ENCODE data around the gene ZSCAN29. TPM values are rescaled to one million over a fixed set of nuclear protein-coding genes. Genes with fewer than 3 reads are reported as not detected.

Gene ZSCAN29
- polyA plus RNA-seq, 1 of the 3 experiments (the other 2 are of a cell fraction): 5.7 TPM

- Histone ChIP-seq H2AFZ (ENCODE audit: low read depth) (no peak overlapping the region), H3K4me2 (no peak overlapping the region), H4K20me1 (ENCODE audit: insufficient read depth) (no peaks in the 10 kb centered on the region), H3K79me2 (ENCODE audit: insufficient read depth) (no peaks in the 10 kb centered on the region), H3K4me1 (ENCODE audit: control insufficient read depth in 1 of 2, insufficient read depth in 2 of 2, low read depth in 1 of 2, low read length in 1 of 2) (no peaks in the 10 kb centered on the region), H3F3A (replicated peaks; ENCODE audit: insufficient read depth) (no peaks in the 10 kb centered on the region), H3K9me2 (no peaks in the 10 kb centered on the region), H3K27ac (ENCODE audit: low read depth in 2 of 2, low read length in 1 of 2) (no peak overlapping the region), H3K36me3 (replicated peaks in 1 of 2; ENCODE audit: control insufficient read depth in 1 of 2, insufficient read depth in 2 of 2, low read length in 1 of 2) (no peaks in the 10 kb centered on the region), H3K9me3 (no peaks in the 10 kb centered on the region), H3K27me3 (ENCODE audit: insufficient read depth) (peaks cover 8% of the 10 kb centered on the region; the same call in 1 of the 2 replicates), H3K4me3 (ENCODE audit: low read depth in 2 of 2, low read length in 1 of 2) (no peak overlapping the region), H3K9ac (no peak overlapping the region)
- CTCF ChIA-PET: no interaction called here
- TF ChIP-seq RFX5 (IDR thresholded peaks at IDR 0.05; ENCODE audit: low read length) (no peak), YY1 (IDR thresholded peaks at IDR 0.05; ENCODE audit: low read depth) (no peak), MXI1 (IDR thresholded peaks at IDR 0.05; ENCODE audit: low read depth, low read length) (no peak), FOXJ3 (CRISPR knock-in tag; IDR thresholded peaks at IDR 0.05) (no peak), IRF3 (IDR thresholded peaks at IDR 0.05; ENCODE audit: low read depth, low read length) (no peak), RCOR1 (IDR thresholded peaks at IDR 0.05; ENCODE audit: low read length) (no peak)
- TF ChIP-seq, protein P1, sequence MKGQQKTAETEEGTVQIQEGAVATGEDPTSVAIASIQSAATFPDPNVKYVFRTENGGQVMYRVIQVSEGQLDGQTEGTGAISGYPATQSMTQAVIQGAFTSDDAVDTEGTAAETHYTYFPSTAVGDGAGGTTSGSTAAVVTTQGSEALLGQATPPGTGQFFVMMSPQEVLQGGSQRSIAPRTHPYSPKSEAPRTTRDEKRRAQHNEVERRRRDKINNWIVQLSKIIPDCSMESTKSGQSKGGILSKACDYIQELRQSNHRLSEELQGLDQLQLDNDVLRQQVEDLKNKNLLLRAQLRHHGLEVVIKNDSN (IDR thresholded peaks at IDR 0.05; ENCODE audit: borderline replicate concordance, low read depth): no peak
- no peak for DNase-seq
- POLR2A ChIA-PET: no interaction called here
- 53% methylated on average over 6 of the region's 6 CpGs for WGBS (ENCODE audit: low lambda C conversion rate)
Observed at GRCh38 chr15:43316016-43316970, 54.5 kb downstream of the ZSCAN29 start.

DNA sequence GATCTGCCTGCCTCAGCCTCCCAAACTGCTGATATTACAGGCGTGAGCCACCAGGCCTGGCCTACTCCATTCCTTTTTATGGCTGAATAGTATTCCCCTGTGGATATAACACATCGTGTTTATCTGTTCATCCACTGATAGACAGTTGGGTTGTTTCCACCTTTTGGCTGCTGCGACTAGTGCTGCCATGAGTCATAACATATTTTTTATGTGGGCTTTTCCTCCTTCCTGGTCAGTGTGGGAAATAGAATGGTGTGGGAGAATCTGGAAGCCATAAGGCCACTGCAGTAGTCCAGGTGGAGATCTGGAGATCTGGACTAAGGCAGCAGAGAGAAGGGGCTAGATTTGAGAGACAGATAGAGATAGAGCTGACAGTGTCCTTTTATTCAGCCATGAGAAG is 56.7 kb downstream of the ZSCAN29 start:
- CTCF ChIA-PET: no interaction called here
- TF ChIP-seq, protein P2, sequence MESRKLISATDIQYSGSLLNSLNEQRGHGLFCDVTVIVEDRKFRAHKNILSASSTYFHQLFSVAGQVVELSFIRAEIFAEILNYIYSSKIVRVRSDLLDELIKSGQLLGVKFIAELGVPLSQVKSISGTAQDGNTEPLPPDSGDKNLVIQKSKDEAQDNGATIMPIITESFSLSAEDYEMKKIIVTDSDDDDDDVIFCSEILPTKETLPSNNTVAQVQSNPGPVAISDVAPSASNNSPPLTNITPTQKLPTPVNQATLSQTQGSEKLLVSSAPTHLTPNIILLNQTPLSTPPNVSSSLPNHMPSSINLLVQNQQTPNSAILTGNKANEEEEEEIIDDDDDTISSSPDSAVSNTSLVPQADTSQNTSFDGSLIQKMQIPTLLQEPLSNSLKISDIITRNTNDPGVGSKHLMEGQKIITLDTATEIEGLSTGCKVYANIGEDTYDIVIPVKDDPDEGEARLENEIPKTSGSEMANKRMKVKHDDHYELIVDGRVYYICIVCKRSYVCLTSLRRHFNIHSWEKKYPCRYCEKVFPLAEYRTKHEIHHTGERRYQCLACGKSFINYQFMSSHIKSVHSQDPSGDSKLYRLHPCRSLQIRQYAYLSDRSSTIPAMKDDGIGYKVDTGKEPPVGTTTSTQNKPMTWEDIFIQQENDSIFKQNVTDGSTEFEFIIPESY (IDR thresholded peaks at IDR 0.05; ENCODE audit: borderline replicate concordance, low read depth): no peak
- TF ChIP-seq FOXJ3 (CRISPR knock-in tag; IDR thresholded peaks at IDR 0.05) (no peak), NFIC (IDR thresholded peaks at IDR 0.05; ENCODE audit: borderline replicate concordance) (no peak), IRF3 (IDR thresholded peaks at IDR 0.05; ENCODE audit: low read depth, low read length) (no peak), RXRA (IDR thresholded peaks at IDR 0.05; ENCODE audit: borderline replicate concordance, low read depth) (no peak), RFX5 (IDR thresholded peaks at IDR 0.05; ENCODE audit: low read length) (no peak), JUND (IDR thresholded peaks at IDR 0.05) (no peak), REST (IDR thresholded peaks at IDR 0.05; ENCODE audit: low read depth, low read length) (no peak), FOSL2 (IDR thresholded peaks at IDR 0.05; ENCODE audit: borderline replicate concordance, low read depth) (no peak), FOXM1 (IDR thresholded peaks at IDR 0.05; ENCODE audit: low read depth) (no peak)
- TF ChIP-seq, protein P3, sequence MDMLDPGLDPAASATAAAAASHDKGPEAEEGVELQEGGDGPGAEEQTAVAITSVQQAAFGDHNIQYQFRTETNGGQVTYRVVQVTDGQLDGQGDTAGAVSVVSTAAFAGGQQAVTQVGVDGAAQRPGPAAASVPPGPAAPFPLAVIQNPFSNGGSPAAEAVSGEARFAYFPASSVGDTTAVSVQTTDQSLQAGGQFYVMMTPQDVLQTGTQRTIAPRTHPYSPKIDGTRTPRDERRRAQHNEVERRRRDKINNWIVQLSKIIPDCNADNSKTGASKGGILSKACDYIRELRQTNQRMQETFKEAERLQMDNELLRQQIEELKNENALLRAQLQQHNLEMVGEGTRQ (IDR thresholded peaks at IDR 0.05; ENCODE audit: borderline replicate concordance, low read depth, low read length): no peak

More for the DNA sequence above, 56.7 kb downstream of the ZSCAN29 start:
- H3K4me3 ChIP-seq (ENCODE audit: low read depth in 2 of 2, low read length in 1 of 2): no peak overlapping the region
- no peak overlapping the region for H3K4me2 ChIP-seq
- no peak overlapping the region for H3K27ac ChIP-seq (ENCODE audit: low read depth in 2 of 2, low read length in 1 of 2)
- H2AFZ ChIP-seq (ENCODE audit: low read depth): no peak overlapping the region
- H3K4me1 ChIP-seq (ENCODE audit: control insufficient read depth in 1 of 2, insufficient read depth in 2 of 2, low read depth in 1 of 2, low read length in 1 of 2): no peaks in the 10 kb centered on the region
- peaks cover 24% of the 10 kb centered on the region; the same call in 1 of the 2 replicates for H3K27me3 ChIP-seq (ENCODE audit: insufficient read depth)
- no peaks in the 10 kb centered on the region for H3K9me3 ChIP-seq
- H3K9me2 ChIP-seq: no peaks in the 10 kb centered on the region
- no peaks in the 10 kb centered on the region for H3K36me3 ChIP-seq (replicated peaks in 1 of 2; ENCODE audit: control insufficient read depth in 1 of 2, insufficient read depth in 2 of 2, low read length in 1 of 2)
- H3K79me2 ChIP-seq (ENCODE audit: insufficient read depth): no peaks in the 10 kb centered on the region
- POLR2A ChIA-PET: no interaction called here
- DNase-seq: no peak
- no peaks in the 10 kb centered on the region for H3F3A ChIP-seq (replicated peaks; ENCODE audit: insufficient read depth)
- 20% methylated on average over 3 of the region's 3 CpGs for WGBS (ENCODE audit: low lambda C conversion rate)
- H3K9ac ChIP-seq: no peak overlapping the region
- no peaks in the 10 kb centered on the region for H4K20me1 ChIP-seq (ENCODE audit: insufficient read depth)
